NOMO-1 treated with dmso at 0.1 percent for 144 hours (cell line): ENCODE measurements around the gene CPNE1.
"Not testable (repeated sequence)": the region's sequence is repeated elsewhere in the genome, so short reads cannot be mapped to it uniquely, and the experiment has no call there.

ENCODE experiments used
- DNase-seq: peaks from one replicate; lab custom pipeline; 2025; ENCODE audit not compliant: unreplicated experiment; lab: John Stamatoyannopoulos, UW

Gene CPNE1

GRCh38 chr20:35698298-35699126 is 33.8 kb upstream of the CPNE1 start:
- DNase-seq = no peak

GRCh38 chr20:35697696-35698297 is 33.1 kb upstream of the CPNE1 start:
- DNase-seq = no peak

- no peak for DNase-seq
Observed at GRCh38 chr20:35695978-35696377, 31.3 kb upstream of the CPNE1 start.

GRCh38 chr20:35695245-35695749 is 30.6 kb upstream of the CPNE1 start:
- no peak for DNase-seq

- DNase-seq = no peak
Observed at GRCh38 chr20:35690265-35690664, 25.6 kb upstream of the CPNE1 start.

GRCh38 chr20:35686872-35687271 is 22.2 kb upstream of the CPNE1 start:
- DNase-seq = not testable (repeated sequence)

- DNase-seq = not testable (repeated sequence)
Observed at GRCh38 chr20:35685368-35685767, 20.7 kb upstream of the CPNE1 start.

GRCh38 chr20:35681960-35682359 is 17.3 kb upstream of the CPNE1 start:
- no peak for DNase-seq

GRCh38 chr20:35680452-35681183 is 15.9 kb upstream of the CPNE1 start:
- DNase-seq = peak; percentile 44

GRCh38 chr20:35674921-35675320 is 10.2 kb upstream of the CPNE1 start:
- no peak for DNase-seq

GRCh38 chr20:35673884-35674283 is 9.2 kb upstream of the CPNE1 start:
- no peak for DNase-seq

- no peak for DNase-seq
Observed at GRCh38 chr20:35669681-35670080, 5.0 kb upstream of the CPNE1 start.

GRCh38 chr20:35669221-35669620 is 4.5 kb upstream of the CPNE1 start:
- no peak for DNase-seq

- no peak for DNase-seq
Observed at GRCh38 chr20:35665949-35666288, 1.2 kb upstream of the CPNE1 start.

GRCh38 chr20:35663516-35664465 is 909 bp downstream of the CPNE1 start:
- peak; percentile 11 for DNase-seq

GRCh38 chr20:35662551-35662950 is 2.1 kb downstream of the CPNE1 start:
- no peak for DNase-seq

- no peak for DNase-seq
Observed at GRCh38 chr20:35661908-35662307, 2.8 kb downstream of the CPNE1 start.

GRCh38 chr20:35661053-35661452 is 3.6 kb downstream of the CPNE1 start:
- no peak for DNase-seq

- DNase-seq = no peak
Observed at GRCh38 chr20:35660122-35660937, 4.4 kb downstream of the CPNE1 start.

- DNase-seq = no peak
Observed at GRCh38 chr20:35657271-35657670, 7.4 kb downstream of the CPNE1 start.
